Astrocyte of the hippocampus (primary cell): Measurements from ENCODE around the gene PPP1R13B.
A peak's percentile ranks its signal among the peaks of the same experiment; 100 is the strongest.

Source experiments
- DNase-seq: peaks from one replicate; pipeline ENCODE4 v3.0.0; 2011; ENCODE audit warnings: low read depth, low spot score

Gene PPP1R13B

DNA sequence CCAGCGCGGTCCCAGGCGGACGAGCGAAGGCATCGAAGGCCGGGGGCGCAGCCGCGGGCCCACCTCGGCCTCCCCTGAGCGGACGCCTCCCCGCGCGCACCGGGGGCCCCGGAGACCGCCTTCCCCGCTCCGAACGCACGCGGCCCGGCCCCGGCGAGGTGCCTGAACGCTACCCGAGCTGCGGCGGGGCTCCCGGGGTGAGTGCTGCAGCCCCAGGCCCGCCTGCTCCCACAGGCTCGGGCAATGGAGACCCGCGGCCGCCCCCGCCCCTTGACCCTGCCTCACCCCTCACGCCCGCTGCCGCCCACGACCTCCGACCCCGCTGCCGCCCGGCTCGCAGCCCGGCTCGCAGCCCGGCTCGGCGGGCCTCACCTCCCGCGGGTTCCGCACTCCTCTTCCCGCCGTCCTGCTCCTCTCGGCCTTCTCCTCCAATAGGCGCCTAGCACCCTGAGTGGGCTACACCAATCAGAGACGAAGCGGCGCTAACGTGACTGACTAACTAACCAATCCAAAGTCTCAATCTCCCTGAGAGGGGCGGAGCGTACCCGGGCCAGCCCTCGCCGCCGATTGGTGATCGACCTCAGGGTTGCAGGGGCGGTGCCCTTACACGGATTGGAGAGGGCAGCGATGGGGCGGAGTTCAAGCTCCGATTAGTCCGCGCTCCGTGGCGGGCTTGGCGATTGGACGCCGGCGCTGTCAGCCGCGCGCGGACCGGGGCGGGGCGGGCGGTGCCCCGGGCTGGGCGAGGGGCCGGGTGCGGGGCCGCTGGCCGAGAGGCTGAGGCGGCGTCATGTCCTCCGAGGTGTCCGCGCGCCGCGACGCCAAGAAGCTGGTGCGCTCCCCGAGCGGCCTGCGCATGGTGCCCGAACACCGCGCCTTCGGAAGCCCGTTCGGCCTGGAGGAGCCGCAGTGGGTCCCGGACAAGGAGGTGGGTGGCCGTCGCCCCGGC is 132.0 kb downstream of the PPP1R13B start, which contains the start of the genes XRCC3 and ZFYVE21:
Gene XRCC3 (minus strand): TSS at position 400 of the 949 bp plus-strand sequence. CDS start 4,364 bp downstream, outside the sequence.
Gene ZFYVE21 (plus strand): TSS at position 759 of the 949 bp plus-strand sequence. CDS start 32 bp downstream, at position 791.
- peak; percentile 100 for DNase-seq

DNA sequence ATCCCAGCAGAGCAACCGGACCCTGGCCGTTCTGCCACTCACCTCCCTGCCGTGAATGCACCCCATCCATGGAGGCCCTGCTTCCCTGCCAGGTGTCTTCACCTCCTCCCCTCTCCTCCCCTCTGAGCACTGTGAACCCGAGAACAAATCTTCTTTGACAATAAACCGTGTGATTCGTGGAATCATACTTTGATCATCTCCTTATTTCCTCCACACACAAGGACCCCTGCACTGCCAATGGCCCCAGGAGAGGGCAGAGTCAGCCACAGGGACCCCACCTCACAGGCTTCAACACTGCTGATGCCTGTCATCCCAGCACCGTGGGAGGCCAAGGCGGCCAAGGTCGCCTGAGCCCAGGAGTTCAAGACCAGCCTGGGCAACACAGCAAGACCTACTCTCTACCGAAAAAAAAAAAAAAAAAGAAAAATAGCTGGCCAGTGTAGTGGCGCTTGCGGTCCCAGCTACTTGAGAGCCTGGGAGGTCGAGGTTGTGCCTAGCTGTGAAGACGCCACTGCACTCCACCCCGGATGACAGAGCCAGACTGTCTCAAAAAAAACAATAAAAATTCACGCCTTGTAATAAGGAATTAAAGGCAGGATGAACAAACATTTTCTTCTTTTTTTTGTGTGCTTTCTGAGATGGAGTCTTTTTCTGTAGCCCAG is 133.2 kb downstream of the PPP1R13B start:
- no peak for DNase-seq

DNA sequence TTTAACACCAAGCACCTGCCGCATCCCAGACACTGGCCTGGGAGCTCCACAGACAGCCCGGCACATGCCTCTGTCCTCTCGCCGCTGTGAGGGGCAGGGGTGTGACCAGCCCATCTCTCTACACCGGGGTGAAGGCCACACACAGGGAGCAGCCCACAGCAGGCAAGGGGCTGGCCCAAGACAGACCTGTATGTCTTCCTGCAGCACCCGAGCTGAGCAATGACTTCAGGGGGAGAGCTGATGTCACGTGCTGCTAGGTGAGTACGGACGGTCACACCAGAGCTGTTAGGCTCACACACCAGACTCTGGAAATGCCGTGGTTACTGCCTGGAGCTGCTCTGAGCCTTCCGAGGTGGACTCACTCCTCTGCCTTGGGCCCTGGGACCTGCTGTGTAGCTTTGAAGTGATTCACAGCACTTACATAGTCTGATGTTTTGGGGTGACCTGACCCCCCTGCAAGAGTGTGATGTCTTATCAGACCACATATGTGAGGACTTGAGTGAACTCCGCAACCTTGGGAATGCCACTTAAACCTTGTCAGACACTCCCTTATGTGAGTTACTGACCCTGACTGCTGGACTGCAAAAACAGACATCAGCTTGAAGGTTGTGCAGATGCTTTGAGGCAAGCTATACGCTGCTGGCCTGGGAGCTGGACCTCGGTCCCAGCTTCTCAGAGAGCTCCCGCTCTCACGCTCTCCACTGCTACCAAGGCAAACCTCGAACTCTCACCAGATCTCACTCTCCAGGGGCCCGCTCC is 133.9 kb downstream of the PPP1R13B start:
- no peak for DNase-seq

DNA sequence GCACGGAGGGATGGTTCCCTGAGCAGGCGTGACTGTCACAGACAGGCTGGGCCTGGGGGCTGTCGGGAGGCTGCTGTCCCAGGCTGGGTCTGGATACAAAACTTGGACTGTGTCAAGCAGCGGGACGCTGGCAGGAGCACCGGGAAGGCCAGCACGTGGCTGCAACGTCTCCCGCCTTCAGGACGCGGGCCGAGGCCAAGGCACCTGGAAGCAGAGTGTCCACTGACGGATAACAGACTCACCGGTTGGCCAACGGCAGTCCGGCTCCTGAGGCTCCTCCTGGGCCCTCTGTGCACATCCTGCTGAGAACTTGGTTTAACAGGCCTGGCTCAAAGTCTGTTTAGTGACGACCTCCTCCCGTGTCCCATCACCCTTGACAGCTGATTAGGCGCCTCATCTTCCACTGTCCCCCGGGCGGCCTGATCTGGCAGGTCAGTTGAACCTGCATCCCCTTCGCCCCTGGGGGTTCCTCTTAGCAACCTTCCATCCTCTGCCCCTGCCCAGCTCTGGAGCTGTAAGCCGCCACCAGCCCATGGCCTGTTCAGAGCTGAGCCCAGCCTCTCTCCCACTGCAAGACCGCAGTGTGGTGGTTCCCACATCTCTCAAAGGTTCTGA is 134.6 kb downstream of the PPP1R13B start:
- DNase-seq = no peak

DNA sequence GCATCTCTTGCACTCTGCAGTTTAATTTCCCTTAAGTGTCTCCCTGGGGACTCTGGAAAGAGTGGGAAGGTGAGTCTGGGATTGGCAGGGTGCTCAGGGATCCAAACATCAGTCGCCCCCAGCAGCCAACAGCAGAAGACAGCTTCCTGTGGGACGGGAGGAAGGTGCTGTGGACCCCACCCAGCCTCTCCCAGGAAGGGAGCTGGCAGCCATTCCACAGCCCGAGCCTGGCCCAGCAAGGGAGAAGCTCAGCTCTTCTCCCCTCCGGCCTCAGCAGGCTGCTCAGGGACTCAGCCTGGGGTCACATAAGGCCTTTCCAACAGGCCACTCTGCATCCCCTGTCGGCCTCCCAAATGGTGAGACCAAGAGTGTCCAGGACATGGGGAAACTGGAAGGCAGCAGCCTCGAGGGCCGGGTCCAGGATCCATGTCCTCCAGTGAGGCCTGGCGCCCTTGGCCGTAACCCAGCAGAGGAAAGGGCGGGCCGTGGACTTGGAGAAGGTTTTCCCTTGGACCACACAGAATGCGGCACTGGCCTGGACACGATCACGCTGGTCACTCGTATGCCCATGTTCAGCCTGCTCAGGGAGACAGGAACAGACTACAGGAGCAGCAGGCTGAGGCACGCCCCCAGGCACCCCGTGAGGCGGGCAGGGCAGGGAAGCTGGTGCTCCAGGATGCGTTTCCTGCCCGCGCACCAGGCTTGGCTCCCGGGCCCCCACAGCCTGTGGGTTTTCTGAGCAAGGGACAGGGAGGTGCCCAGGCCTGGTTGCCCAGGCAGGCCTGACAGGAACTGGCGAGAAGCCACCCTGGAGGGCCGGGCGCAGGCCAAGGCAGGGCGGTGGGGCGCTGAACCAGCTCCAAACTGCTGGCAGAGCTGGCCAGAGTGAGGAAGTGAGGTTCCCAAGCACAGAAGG is 135.6 kb downstream of the PPP1R13B start:
- peak; percentile 40 for DNase-seq

DNA sequence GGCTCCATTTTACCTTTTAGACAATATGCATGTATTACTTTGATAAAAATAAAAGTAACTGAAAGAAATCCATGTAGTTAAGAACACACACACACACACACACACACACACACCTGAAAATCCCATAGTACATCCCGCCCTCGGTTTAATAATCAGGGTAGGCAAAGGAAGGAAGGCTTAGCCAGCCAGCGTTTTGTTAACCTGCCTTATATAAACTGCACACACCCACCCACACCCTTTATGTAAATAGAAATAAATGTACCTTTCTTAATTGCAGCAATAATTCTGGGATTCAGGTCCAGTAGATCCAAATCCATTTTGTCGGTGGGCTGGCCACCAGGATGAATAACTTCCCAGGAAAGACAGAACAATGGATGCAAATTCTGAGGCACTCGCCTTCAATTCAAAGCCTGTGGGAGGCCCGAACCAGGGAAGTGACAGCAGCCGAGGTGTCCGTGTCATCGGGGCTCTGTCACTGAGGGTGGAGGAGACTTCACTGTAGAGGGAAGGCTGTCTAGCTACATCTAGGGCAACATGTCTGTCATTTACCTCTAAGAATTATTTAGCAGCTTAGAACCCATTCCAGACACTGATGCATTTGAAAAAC is 136.5 kb downstream of the PPP1R13B start:
- DNase-seq = no peak

DNA sequence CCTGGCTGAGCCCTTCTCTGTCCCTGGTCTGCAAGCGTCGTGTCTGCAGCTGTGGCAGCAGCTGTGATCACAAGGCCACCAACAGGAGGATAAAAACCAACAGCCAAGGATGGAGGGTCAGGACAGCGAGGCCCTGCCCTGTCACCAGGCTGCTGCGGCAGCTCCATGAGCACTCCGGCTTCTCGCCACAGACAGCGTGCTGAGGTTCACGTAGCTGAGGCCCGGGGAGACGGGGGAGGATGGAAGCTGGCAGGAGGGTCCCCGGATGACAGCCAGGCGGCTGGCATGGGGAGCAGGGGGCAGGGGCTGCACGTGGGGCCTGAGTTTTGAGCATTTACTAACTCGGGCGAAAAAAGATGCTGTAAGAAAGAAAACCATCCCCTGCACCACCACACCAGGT is 137.6 kb downstream of the PPP1R13B start:
- DNase-seq = no peak

DNA sequence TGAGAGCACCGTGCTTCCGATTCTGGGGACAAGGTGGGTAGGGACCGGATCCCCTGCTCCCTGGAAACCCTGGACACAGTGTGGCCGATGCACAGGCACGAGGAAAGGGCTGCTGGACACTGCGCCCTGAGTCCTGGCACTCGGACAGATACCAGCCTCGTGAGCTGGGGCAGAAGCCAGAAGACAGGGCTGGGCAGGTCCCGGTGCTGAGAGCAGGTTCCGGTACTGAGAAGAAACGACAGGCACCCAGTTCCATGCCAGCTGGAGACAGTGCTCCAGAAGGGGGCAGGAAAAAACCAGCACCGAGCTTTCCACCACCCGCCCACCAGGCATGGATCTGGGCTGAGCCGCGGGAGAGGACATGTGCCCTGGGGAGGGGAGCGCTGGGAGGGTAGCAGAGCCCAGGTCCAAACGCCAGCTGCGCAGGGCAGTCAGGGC is 138.6 kb downstream of the PPP1R13B start:
- no peak for DNase-seq

DNA sequence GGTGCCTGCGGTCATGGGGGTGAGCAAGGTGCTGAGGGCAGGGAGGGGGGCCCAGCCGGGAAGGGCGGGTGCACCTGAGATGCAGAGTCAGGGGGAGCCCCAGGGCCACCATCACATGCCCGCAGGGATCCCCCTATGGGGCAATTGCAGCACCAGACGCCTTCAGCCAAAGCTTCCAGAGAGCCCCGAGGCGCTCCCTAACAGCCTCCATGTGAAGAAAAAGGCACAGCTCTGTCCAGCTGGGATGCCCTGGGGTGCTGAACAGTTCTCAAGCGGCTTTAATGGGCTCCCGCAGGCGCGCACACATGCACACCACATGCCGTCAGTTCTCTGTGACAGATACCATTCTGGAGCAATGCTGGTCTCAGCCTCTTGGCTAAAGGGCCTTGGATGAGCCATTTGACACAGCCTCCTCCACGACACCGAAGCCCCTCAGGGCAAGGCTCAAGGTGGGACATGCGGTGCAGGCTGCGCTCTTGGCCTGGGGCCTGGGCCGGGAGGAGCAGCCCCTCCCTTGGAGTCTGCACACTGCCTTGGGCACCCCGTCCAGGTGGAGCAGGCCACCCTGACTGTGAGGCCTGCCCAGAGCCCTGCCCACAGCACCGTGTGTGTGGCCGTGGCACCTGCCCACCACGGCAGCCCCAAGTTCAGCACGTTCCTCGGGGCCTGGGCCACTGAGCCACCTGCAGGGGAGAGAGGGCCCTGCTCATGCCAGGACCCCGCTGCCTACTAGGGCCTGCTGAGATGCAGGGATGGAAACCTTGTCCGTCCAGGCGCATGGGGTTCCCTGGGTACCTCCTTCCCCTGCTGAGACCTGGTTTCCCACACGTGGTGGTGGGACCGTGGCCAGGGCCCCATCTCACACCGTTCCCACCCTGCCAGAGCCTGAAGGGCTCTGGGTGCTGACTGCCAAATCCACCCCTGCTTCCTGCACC is 139.8 kb downstream of the PPP1R13B start:
- no peak for DNase-seq

DNA sequence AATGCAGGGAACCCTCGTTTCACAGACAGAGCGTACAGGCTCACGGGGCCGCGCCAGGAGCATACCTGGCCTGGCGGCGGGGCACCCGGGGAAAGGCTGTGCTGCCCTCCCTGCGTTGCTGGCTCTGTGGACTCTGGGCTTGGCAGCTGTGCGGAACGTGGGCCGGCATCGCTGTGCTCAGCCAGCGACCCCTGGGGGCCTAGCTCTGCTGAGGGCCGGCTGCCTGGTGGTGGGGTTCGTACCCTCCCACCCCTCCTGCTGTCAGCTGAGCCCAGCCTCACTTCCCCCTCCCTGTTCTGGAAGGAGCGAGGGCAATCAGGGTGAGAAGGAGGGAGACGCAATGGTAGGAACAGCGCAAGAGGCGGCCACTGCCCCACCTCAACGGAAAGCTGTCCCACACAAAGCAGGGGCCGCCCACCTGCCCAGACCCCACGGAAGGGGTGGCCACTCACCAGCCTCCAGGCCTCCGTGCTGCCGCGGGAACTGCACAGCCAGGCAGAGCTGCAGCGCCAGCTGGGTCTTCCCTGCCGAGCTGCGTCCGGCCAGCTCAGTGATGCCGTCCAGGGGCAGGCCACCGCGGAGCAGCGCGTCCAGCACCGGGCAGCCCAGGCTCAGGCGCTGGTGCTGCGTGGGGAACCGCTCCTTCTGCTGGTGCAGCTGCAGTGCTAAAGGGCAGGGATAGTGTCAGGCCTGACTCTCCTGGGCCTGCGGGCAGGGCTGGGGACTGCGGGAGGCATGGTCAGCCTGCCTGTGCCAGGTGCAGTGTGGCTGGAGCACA is 140.6 kb downstream of the PPP1R13B start:
- no peak for DNase-seq

DNA sequence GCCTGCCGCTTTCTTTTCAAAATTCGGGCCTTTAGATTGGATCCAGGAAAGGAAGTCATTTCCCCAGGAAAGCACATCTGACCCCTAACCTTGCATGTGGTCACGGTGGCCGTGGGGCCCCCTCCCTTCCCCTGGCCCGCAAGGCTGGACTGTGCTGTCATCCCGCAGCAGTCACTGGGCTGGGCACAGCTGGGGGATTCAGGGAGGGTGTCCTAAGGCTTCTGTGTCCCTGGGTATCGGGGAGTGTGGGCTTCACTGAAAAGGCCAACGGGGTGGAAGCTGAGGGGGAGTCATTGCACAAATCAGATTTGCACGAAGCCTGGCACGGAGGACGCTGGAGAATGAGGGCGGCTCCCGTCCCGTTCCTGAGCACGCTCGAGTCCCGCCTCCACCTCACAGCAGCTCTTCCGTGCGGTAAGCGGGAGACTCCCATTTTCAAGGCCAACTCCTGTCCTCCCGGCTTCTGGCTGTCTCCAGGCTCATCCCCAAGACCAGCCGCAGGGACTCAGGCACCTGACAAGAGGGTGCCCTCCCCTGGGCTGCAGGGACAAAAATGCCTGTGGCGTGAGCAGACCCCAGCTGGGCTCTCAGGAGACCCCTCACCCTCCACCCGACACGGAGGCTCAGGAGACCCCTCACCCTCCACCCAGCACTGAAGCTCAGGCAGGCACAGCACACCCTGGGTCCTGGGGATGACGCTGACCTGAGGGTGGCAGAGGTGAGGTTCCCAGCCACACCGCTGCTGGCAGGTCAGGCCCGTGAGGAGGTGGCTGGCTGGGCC is 141.7 kb downstream of the PPP1R13B start:
- no peak for DNase-seq

DNA sequence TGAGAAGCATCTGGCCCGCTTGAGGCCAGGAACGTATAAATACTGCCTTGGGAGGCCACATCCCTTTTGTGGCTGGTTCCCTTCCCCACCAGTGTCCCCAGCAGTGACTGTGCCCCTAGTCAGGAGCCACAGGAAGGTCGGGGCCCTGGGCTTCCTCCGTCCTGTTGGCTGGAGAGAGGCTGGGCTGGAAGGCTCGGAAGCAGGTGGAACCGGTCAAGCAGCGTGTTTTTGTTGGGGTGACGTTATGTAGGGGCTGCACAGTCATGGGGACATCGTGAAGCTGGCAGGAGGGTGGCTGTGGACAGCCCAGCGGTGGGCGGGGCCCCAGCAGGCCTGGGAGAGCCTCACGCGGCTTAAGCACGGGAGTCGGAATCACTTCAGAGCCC is 142.3 kb downstream of the PPP1R13B start:
- no peak for DNase-seq

DNA sequence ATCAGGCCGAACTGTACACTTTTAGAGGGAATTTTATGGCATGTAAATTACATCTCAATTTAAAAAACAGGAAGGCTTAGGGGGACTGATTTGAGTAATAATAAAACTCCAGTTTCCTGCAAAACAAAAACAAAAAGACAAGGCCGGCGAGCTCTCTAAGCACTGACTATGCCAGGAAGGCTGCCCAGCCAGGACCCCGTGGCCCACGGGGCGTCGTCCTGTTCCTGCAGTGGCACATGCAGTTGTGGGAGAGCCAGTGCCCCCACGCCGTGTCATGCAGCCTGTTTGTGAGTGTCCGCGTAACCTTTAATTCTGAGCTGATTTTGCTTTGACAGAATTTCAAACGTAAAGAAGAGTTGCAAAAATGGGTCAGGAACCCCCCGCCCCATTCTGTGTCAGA is 142.7 kb downstream of the PPP1R13B start:
- DNase-seq = no peak

DNA sequence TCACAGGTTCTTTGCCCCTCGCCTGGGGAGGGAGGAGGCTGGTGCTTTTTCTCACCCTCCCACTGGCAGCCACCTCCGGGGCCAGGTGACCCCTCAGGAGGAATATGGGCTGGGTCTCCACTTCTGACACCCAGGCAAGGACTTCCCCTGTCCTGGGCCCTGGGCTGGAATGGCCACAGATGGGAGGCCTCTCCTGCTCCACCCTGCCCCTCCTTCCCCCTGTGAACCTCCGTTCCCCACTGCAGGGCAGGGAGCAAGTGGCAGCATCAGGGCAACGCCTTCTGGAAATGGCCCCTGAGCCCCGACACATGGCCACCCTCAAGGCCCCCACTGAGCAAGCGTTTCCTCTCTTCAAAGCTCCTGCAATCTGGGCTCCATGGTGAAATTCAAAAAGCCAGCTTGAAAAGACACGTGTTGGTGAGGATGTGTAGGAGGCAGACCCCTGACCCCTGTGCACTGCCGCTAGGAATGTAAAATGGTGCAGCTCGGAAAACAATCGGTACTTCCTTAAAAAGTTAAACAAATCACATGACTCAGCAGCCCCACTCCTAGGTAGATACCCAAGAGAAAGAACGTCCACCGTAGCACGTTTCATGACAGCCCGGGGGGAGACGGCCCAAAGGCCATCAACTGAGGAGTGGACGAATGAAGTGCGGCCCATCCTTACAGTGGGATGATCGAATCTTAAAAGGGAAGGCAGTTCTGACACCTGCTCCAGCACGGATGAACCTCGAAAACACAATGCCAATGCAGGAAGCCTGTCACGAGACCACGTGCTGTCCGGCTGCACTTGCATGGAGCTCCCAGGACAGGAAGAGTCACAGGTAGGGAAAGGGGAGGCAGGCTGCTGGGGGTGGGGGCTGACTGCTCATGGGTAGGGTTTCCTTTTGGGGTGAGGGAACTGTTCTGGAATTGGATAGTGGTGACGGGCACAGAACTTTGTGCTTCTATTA is 143.7 kb downstream of the PPP1R13B start:
- no peak for DNase-seq

DNA sequence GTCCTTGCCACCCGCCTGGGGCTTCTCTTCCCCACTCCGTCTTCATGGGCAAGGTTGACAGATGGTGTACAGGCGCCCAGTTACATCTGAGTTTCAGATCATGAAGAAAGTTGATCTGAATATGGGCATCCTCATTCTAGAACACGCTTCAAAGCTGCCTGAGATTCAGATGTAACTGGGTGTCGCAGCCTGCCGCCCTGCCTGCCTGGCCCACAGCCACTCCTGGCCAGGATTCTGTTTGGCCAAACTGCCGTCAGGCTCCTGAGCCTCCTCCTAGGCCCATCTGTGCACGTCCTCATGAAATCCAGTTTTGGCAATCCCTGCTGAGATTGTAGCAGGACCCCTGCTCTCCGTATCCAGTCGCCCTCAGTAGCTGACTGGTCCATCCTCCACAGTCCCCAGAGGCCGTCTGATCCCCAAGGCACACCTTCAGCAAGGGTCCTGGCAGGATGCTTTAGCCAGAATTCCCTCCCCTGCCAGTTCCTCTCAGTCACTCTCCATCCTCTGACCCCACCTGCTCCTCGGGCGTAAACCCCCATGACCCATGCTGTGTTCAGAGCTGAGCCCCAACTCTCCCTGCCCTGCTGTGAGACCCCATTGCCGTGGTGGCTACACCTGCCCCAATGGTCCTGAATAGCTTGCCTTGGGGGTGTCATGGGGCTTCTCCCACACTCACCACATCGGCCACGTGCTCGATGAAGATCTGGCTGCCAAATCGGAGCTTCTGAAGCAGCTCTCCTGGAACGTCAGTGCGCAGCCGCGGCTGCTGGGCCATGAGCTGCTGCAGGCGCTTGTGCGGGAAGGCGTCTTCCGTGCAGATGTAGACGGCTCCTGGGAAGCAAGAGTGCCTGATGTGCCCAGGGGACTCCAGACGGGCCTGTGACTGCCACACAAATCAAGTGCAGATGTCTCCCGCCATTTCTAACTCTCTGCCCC is 144.6 kb downstream of the PPP1R13B start:
- DNase-seq = no peak
